Activated naive CD4-positive, alpha-beta T cell treated with anti-CD3 and anti-CD28 coated beads, Interleukin-2, amount 50 U/mL, for 72 hours (primary cell): ENCODE results near the gene UBAP2L. TPM values are rescaled to one million over a fixed set of nuclear protein-coding genes. Genes with fewer than 3 reads are reported as not detected.
"Not testable (repeated sequence)": the region's sequence is repeated elsewhere in the genome, so short reads cannot be mapped to it uniquely, and the experiment has no call there.

Experiments used
- ATAC-seq, 2 donors: fragments of 150-1000 bp; cut with Tn5 transposase; 2 replicates each; pipeline ENCODE4 v1.10.0; 2021; ENCODE audit warnings: mild to moderate bottlenecking in 2 of 2, moderate library complexity in 2 of 2
- DNase-seq, 2 donors: peaks; one replicate each; pipeline ENCODE4 v3.0.0; 2021 to 2022; ENCODE audit warnings: low spot score in 2 of 2
- H3K27ac Mint-ChIP-seq, 2 donors: one replicate each; pipeline ENCODE4 v1.8.0; 2022; ENCODE audit warnings: mild to moderate bottlenecking in 2 of 2, mixed read lengths in 2 of 2
- H3K36me3 Mint-ChIP-seq, 2 donors: one replicate each; pipeline ENCODE4 v1.8.0; 2022; ENCODE audit warnings: mixed read lengths in 2 of 2
- H3K9me3 Mint-ChIP-seq, 2 donors: one replicate each; pipeline ENCODE4 v1.8.0; 2022; ENCODE audit warnings: mixed read lengths in 2 of 2
- total RNA-seq, 2 donors: library from RNA; stranded (reverse); gene quantifications; one replicate each; pipeline ENCODE4 v1.2.3, GENCODE V29; 2022

Gene UBAP2L
- total RNA-seq, 2 donors from 2014 or later, result 188 to 240 TPM

- peak; percentile 64 to 67 for DNase-seq
- Mint-ChIP-seq H3K9me3 (peaks cover 0 to 4% of the 10 kb centered on the region in 2 donors), H3K36me3 (peaks cover 59 to 71% of the 10 kb centered on the region in 2 donors)
Observed at GRCh38 chr1:154221278-154222001, 685 bp downstream of the UBAP2L start.

GRCh38 chr1:154222518-154222917 lies 1.8 kb downstream of the UBAP2L start:
- ATAC-seq, result no peak
- peak overlapping the region; percentile 97 to 100 for H3K27ac Mint-ChIP-seq
- peaks cover 0 to 4% of the 10 kb centered on the region in 2 donors for H3K9me3 Mint-ChIP-seq
- H3K36me3 Mint-ChIP-seq, result peaks cover 60 to 74% of the 10 kb centered on the region in 2 donors
- no peak for DNase-seq

More at GRCh38 chr1:154221278-154222001, 685 bp downstream of the UBAP2L start:
- H3K27ac Mint-ChIP-seq, result peak overlapping the region; percentile 97 to 100
- ATAC-seq, result peak; percentile 17 to 28

DNA sequence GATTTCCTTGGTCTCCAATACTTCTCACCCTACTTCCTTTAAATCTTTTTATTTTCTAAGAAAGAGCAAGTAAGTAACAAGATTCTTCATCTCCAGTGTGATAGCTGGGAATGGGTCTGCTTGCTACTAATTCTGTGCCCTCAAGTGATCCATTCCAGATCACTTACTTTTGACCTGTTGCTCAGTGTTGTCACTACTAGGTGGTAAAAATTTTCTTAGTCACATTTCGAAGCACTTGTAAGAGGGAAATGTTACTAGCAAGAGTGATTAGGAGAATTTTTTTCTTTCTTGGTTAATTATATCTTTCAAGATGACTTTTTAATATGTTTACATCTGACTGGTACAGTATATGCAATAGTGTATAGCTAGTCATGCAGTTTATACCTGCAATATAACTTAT lies 2.2 kb downstream of the UBAP2L start:
- peak overlapping the region; percentile 94 to 97 for H3K27ac Mint-ChIP-seq
- peaks cover 0 to 4% of the 10 kb centered on the region in 2 donors for H3K9me3 Mint-ChIP-seq
- no peak for DNase-seq
- no peak for ATAC-seq
- peaks cover 56 to 73% of the 10 kb centered on the region in 2 donors for H3K36me3 Mint-ChIP-seq

DNA sequence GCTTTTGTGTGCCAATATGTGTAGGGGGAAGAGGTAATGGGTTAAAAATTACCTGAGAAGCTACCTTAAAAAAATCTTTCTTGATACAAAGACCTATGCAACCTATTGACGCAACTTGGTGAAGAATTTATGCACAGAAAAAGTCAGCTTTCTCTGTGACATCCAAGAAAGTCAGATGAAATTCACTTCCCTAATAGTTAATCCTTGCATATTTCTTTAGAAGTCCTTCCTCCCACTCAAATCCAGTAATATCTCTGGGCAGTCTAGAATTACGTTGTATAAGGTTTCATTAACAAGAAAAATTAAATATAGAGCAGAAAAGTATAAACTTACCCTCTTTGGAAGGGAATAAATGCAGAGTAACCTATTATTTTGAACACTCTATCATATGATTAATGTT lies 2.9 kb downstream of the UBAP2L start:
- ATAC-seq (no peak), DNase-seq (no peak)
- Mint-ChIP-seq H3K9me3 (peaks cover 0 to 4% of the 10 kb centered on the region in 2 donors), H3K36me3 (peaks cover 49 to 73% of the 10 kb centered on the region in 2 donors), H3K27ac (peak overlapping the region; percentile 94 to 97)

GRCh38 chr1:154225370-154225769 lies 4.6 kb downstream of the UBAP2L start:
- peaks cover 36 to 61% of the 10 kb centered on the region in 2 donors for H3K36me3 Mint-ChIP-seq
- H3K9me3 Mint-ChIP-seq, result peaks cover 0 to 4% of the 10 kb centered on the region in 2 donors
- no peak overlapping the region for H3K27ac Mint-ChIP-seq
- ATAC-seq (no peak), DNase-seq (no peak)

- not testable (repeated sequence) for ATAC-seq, H3K9me3 Mint-ChIP-seq, DNase-seq
- Mint-ChIP-seq H3K27ac (peak overlapping the region in 1 of 2 donors; percentile 29), H3K36me3 (peaks cover 24 to 49% of the 10 kb centered on the region in 2 donors)
Observed at GRCh38 chr1:154231112-154231511, 10.4 kb downstream of the UBAP2L start.

DNA sequence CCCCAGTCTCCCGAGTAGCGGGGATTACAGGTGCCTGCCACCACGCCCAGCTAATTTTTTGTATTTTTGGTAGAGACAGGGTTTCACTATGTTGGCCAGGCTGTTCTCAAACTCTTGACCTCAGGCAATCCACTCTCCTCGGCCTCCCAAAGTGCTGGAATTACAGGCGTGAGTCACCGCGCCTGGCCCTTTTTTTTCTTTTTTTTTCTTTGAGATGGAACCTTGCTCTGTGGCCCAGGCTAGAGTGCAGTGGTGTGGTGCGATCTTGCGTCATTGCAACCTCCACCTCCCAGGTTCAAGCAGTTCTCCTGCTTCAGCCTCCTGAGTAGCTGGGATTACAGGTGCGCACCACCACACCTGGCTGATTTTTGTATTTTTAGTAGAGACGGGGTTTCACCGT lies 12.4 kb downstream of the UBAP2L start:
- not testable (repeated sequence) for ATAC-seq, H3K9me3 Mint-ChIP-seq

DNA sequence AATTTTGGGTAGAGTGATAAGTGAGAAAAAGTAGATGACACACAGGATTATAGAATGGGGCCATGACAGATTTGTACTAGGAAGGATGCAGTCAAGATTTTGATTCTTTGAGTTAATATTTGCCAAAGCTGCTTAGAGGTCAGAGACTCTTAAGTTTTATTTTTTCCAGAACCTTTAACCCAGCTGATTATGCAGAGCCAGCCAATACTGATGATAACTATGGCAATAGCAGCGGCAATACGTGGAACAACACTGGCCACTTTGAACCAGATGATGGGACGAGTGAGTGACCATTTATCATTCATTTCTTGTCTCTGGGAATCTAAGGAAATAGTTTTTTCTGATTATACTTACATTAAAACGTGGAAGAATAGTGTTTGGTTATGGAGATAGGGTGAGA lies 16.1 kb downstream of the UBAP2L start:
- H3K27ac Mint-ChIP-seq, result no peak overlapping the region
- DNase-seq, result no peak
- no peaks in the 10 kb centered on the region for H3K9me3 Mint-ChIP-seq
- ATAC-seq, result no peak
- peaks cover 22 to 49% of the 10 kb centered on the region in 2 donors for H3K36me3 Mint-ChIP-seq

More for the DNA sequence above, 12.4 kb downstream of the UBAP2L start:
- not testable (repeated sequence) for DNase-seq, H3K27ac Mint-ChIP-seq
- H3K36me3 Mint-ChIP-seq, result peaks cover 23 to 43% of the 10 kb centered on the region in 2 donors

- Mint-ChIP-seq H3K36me3 (peaks cover 22 to 51% of the 10 kb centered on the region in 2 donors), H3K9me3 (no peaks in the 10 kb centered on the region), H3K27ac (peak overlapping the region in 1 of 2 donors; percentile 52)
- DNase-seq, result no peak
- no peak for ATAC-seq
Observed at GRCh38 chr1:154237435-154237834, 16.7 kb downstream of the UBAP2L start.

DNA sequence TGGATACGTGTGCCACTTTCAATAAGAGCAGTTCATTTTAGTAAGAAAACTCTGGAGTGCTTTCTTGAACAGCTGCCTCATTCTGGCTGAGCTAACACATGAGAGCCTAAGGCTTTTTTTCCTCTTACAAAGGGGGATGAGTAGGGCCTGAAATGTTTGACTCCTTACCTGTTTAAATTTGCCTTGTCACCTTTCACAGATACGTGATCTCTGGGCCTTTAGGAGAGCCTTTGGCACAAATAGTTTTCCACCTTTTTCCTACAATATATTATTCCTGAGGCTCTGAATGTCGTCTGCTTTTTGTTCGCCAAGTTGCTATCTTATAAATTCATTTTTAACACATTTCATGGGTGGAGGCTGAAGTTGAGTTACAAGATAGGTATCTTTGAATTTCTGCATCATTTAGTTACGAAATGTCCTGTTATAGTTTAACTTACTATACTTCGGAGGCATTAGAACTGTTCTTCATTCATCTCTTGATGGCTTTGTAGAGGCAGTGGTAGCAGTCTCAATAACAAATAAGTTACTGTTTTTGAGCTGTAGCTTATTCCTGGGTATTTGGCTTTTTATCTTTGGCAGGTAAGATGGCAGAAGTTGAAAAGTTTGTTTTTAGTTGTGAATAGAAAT lies 17.2 kb downstream of the UBAP2L start:
- no peak for ATAC-seq
- Mint-ChIP-seq H3K27ac (peak overlapping the region in 1 of 2 donors; percentile 52), H3K9me3 (no peaks in the 10 kb centered on the region), H3K36me3 (peaks cover 23 to 56% of the 10 kb centered on the region in 2 donors)
- DNase-seq, result no peak

DNA sequence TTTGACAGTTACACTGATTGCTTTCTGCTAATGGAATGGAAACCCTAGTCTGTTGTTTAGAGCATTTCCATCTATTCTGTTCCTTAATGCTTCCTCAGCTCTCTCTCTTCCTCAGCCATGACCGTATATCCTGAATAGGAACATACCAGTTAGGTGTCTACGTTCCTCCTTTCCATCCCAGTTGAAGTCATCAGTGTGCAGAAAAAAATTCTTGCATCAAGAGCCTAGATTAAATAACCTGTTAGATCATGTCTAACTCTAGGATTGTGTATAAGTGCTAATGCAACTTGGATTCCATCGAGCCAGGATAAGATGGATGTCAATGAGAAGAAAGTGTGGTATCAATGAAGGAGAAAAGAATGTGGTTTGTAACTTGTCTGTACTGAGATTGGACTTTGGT lies 18.7 kb downstream of the UBAP2L start:
- Mint-ChIP-seq H3K27ac (no peak overlapping the region), H3K9me3 (no peaks in the 10 kb centered on the region), H3K36me3 (peaks cover 26 to 63% of the 10 kb centered on the region in 2 donors)
- DNase-seq (no peak), ATAC-seq (no peak)

GRCh38 chr1:154240294-154240833 lies 19.6 kb downstream of the UBAP2L start:
- peak overlapping the region in 1 of 2 donors; percentile 19 for H3K27ac Mint-ChIP-seq
- ATAC-seq, result peak; percentile 45 to 46
- no peak for DNase-seq
- no peaks in the 10 kb centered on the region for H3K9me3 Mint-ChIP-seq
- peaks cover 22 to 63% of the 10 kb centered on the region in 2 donors for H3K36me3 Mint-ChIP-seq

DNA sequence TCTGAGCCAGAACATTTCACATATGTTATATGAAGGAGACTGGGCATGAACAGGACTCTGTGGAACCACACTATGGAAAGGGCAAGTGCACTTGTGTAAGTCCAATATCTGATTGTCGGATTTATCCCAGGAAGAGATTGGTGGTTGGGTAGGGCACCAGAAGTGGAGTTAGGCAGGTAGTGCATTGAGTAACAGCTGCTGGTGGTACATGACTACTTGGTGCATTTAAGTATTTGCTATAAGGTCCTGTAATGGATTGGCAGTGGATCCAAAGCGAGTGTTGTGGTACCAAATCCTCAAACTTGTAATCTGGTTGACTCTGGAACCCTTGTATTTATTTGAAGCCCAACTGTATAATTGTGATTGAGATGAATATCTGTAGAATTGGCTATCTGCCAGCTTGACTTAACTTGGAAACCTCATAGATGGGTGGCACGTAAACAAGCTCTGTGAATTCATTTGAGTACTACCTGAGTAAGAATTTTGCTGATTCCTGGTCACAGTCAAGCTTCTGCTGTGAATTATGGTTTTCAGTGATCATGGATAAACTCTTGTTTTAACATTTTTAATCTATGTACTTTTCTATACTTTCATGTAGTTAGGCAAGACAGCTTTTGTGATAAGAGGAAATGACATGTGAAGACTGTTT lies 21.1 kb downstream of the UBAP2L start:
- no peak for DNase-seq
- ATAC-seq, result peak in 1 of 2 donors; percentile 82
- Mint-ChIP-seq H3K36me3 (peaks cover 15 to 52% of the 10 kb centered on the region in 2 donors), H3K9me3 (no peaks in the 10 kb centered on the region), H3K27ac (peak overlapping the region; percentile 50 to 98)

- Mint-ChIP-seq H3K27ac (peak overlapping the region; percentile 60 to 82), H3K36me3 (peaks cover 20 to 48% of the 10 kb centered on the region in 2 donors), H3K9me3 (no peaks in the 10 kb centered on the region)
- DNase-seq, result no peak
- no peak for ATAC-seq
Observed at GRCh38 chr1:154253671-154254070, 32.9 kb downstream of the UBAP2L start.

DNA sequence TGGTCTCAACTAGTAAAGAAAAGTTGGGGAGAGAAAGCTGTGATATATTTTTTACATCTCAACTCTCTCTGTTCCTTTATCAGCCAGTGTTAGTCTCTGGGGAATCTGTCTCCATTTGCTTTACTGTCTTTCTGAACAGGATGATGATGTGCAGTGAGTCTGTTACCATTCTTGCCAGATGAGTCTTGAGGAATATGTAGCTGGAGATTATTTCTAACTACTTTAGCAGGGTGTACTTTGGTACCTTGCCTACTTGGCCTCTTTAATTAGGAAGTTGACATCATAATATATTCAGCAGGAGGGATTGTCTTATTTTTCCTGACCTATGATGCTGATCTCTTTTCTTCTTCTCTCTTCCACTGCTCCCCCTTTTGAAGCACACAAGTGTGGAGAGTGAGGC lies 35.9 kb downstream of the UBAP2L start:
- DNase-seq, result no peak
- Mint-ChIP-seq H3K9me3 (no peaks in the 10 kb centered on the region), H3K27ac (peak overlapping the region in 1 of 2 donors; percentile 9), H3K36me3 (peaks cover 26 to 51% of the 10 kb centered on the region in 2 donors)
- no peak for ATAC-seq

DNA sequence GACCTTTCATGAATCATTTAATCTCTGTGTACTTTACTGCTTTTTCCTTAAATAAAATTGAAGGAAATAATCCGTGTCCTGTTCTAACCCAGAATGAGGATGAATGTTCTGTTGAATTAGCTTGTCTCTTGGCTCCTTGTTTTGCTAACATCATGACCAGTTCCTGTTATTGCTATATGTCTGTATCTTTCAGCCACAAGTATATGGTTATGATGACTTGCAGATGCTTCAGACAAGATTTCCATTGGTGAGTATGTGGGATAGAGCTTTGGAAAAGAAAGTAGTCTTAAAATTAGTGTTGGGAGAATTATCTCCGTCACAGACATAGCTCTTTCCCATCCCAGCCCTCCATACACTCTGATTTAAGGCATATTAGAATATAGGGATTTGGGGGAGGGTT lies 38.0 kb downstream of the UBAP2L start:
- H3K9me3 Mint-ChIP-seq, result no peaks in the 10 kb centered on the region
- H3K36me3 Mint-ChIP-seq, result peaks cover 23 to 61% of the 10 kb centered on the region in 2 donors
- H3K27ac Mint-ChIP-seq, result no peak overlapping the region
- ATAC-seq, result no peak
- DNase-seq, result no peak

DNA sequence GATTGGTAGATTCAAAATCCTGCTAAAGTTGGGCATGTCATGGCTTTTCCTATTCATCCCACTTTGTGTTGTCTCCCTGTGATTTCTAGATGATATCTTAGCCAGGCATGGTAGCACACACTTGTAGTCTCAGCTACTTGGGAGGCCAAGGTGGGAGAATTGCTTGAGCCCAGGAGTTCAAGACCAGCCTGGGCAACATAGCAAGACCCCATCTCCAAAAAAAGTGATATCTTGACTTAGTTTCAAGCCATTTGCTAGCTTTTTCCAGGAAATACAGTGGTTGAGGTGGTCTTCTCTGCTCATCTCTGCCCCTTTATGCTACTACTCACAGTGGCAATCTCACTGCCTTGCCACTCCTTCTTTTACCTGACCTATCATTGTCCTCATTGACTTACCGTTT lies 39.4 kb downstream of the UBAP2L start:
- ATAC-seq, result no peak
- H3K9me3 Mint-ChIP-seq, result no peaks in the 10 kb centered on the region
- peaks cover 19 to 52% of the 10 kb centered on the region in 2 donors for H3K36me3 Mint-ChIP-seq
- H3K27ac Mint-ChIP-seq, result peak overlapping the region; percentile 12 to 34
- no peak for DNase-seq
